HG03354 (cell line): Measurements from ENCODE around the gene HSF5.
"Not testable (repeated sequence)": the region's sequence is repeated elsewhere in the genome, so short reads cannot be mapped to it uniquely, and the experiment has no call there.

ENCODE experiments used
- ATAC-seq: cut with Tn5 transposase; IDR thresholded peaks from one replicate; pipeline ENCODE4 v1.9.1; 2021; ENCODE audit warnings: mild to moderate bottlenecking; ENCODE audit not compliant: unreplicated experiment, poor library complexity, severe bottlenecking

The HSF5 gene

DNA sequence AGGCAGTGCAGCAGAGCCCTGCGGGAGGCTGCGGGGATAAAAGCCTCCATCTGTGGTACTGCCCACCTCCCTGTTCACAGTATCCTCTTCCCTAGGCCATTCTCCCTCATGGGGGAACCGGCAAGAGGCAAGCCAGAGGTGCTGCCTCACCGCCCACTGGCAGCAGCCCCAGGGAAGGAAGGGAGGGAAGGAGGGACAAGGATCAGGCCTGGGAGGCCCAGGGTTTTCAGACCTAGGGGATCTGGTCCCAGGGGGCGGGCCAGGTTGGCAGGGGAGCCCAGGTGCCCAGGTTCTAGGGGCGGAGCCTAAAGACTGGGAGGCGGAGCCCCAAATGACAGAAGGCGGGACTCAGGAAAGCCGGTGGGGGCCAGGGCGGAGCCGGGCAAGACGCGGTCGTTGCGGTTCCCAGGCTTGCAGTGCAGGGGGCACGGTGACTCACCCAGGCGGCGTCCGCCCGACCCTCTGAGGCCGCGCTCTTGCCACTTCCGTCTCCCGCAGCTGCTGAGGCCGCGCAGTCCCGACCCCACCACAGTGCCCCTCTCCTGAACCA lies 29.2 kb upstream of the HSF5 start:
- ATAC-seq: no peak

- no peak for ATAC-seq
Measured at GRCh38 chr17:58516644-58517377, 28.6 kb upstream of the HSF5 start.

DNA sequence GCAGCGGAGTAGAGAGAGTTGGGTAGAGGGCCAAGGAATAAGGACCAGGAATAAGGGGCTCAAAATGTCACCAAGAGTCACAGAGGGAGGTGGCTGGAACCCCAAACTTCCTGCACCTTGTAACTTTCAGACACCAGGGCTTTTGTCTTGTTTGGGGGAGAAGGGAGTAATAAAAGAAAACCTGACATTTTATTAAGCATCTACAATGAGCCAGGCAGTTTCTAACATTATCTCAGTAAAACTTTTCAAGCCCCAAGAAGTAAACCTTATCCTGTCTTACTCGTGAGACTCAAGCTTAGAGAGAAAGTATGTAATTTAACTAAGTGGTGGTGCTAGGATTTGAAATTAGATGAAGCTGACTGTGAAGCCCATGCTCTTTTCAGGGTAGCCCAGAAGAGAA lies 27.1 kb upstream of the HSF5 start:
- no peak for ATAC-seq

DNA sequence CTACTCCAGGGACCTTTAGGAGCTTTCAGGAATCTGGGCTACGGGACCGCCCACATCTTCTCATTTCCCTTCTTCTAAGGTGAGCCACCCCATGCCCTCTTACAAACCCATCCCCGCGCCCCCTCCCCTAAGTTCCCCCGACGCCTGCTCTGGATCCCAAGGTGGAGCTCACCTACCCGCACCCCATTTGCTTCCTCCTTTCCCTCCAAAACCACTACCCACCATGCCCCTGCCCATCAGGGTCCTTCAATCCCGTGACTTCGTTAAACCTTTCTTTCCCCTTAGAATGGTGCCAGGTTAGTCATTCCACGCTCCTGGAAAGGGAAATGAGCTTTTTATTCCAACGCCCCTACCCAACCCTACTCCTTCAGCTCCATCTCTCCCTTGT lies 26.6 kb upstream of the HSF5 start:
- no peak for ATAC-seq

DNA sequence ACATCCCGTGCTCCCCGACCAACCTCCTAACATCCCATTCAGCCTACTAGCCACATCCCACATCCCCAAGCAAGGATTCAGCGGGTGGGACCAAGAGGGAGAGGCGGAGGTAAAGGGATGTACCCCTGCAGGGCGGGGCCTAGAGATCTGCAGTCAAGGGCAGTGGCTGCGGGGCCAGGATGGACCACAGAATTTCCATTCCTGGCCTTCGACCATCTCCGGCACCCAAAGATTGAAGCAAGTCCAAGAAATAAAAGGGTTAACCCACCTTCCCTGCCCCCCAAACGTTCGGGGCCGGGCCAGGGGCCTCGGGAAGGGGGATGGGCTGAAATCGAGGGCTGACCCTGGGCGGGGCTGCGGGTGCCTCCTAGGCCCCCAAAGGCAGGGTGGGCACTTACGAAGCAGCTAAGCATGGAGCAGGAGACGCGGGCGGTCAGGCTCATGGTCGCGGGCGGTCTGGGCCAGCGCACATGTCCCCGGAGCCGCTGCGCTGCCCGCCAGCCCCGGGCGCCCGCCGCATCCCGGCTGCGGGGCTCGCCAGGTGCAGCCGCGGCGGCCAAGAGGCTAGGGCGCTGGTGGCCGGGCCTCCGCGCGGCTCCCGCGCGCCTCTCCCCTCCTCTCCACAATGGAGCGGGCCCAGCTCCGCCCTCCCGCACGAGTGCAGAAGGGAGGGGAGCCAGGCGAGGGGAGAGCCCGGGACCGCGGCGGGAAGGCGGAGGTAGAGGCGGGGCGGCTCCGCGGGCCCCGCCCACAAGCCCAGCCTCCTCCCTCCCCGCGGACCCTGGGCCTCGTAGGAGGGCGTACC lies 26.0 kb upstream of the HSF5 start, which contains the start of gene MTMR4:
Gene MTMR4, minus strand, starts transcription at position 674 of the 805 bp plus-strand sequence. Its CDS starts 231 bp downstream, at position 443.
- no peak for ATAC-seq

DNA sequence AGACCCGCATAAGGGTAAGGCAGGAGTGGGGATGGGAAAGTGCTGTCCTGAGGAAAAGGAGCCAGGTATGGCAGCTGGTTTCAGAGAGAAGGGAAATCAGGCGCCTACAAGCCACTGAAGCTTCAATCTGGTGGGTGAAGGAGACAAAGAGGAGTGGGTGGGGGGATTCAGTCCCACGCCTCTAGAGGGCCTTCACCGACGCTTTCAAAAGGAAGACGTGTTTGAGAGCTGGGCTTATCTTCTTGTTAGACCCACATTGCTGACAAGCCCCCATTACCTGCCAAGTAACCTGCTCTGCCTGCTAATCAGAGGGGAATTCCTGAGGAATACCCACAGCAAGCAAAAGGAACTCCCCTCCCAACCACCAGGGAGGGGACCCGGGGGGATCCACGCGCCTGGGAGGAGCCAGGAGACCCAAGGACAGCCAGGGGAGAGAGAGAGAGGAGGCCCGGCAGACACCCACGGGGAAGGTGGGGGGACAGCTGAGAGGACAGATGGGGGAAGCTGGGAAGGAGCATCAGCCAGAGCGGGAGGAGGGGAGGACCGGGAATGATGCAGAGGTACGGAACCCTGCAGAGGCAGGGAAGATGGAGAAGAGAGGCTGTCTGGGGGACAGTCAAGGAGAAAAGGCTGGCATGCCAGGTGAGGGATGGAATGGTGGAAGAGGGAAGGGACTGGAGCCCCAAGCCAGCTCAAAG lies 25.2 kb upstream of the HSF5 start:
- ATAC-seq: no peak

DNA sequence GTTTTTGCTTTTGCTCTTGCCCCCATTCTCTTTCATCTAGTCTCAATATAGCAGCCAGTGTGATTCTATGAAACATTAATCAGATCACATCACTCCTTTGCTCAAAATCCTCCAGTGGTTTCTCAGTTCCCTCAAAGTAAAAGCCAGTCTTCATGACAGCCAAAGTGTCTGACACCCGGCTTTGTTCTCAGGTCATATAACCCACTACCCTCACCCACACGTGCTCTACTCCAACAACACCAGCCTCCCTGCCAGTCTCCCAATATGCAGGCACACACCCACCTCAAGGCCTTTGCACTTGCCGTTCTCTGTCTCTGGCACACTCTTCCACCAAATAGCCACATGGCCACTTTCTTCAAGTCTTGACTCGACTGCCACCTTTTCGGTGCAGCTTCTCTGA lies 21.9 kb upstream of the HSF5 start:
- no peak for ATAC-seq

- no peak for ATAC-seq
Measured at GRCh38 chr17:58508341-58509067, 20.3 kb upstream of the HSF5 start.

- ATAC-seq: no peak
Measured at GRCh38 chr17:58507123-58507634, 19.0 kb upstream of the HSF5 start.

DNA sequence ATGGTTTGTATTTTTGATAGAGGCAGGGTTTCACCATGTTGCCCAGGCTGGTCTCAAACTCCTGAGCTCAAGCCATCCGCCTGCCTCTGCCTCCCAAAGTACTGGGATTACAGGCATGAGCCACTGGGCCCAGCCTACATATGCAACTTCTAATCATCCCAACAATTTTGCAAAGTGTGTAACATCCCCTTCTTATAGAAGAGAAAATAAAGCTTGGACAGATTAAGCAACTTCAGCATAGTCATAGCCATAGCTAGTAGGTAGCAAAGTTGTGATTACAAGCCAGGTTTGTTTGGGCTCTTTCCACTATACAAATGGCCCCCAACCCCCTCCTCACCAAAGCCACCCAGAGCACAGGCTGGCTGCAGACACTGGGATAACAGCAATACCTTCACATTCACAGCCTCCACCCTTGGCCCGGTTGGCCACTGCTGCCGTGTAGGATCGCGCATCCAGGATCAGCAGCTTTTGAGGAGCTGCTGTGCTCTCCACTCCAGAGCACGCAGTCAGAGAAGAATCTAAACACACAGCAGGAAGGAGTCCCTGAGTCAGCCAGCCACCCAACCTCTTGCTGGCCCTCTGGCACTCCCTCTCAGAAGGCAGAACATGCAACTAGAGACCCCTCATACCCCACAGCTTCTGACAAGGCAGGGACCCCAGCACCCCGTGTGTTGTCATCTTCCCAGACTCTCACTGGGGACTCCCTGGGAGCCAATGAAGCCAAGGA lies 18.3 kb upstream of the HSF5 start:
- ATAC-seq: no peak

- peak; percentile 91 for ATAC-seq
Measured at GRCh38 chr17:58504826-58505351, 16.7 kb upstream of the HSF5 start.

GRCh38 chr17:58503866-58504265 lies 15.7 kb upstream of the HSF5 start:
- no peak for ATAC-seq

DNA sequence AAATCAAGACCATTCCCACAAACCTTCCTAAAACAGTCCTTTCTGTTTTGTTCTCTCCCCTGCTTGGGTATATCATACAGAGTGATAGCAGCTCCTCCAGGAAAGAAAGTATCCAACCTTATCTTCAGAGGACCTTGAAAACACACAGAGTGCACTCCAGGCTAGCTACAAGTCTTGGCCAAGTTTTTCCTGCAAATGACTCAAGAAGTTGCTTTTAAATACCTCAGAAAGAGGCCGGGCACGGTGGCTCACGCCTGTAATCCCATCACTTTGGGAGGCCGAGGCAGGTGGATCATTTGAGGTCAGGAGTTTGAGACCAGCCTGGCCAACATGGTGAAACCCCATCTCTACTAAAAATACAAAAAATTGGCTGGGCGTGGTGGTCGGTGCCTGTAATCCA lies 14.9 kb upstream of the HSF5 start:
- not testable (repeated sequence) for ATAC-seq

GRCh38 chr17:58501451-58501850 lies 13.2 kb upstream of the HSF5 start:
- ATAC-seq: no peak

GRCh38 chr17:58498177-58498828 lies 10.1 kb upstream of the HSF5 start:
- ATAC-seq: no peak

GRCh38 chr17:58493506-58493905 lies 5.3 kb upstream of the HSF5 start:
- ATAC-seq: no peak

GRCh38 chr17:58492238-58493121 lies 4.3 kb upstream of the HSF5 start:
- ATAC-seq: no peak
